ENCODE measurements around the gene IL6. TPM values are rescaled to one million over a fixed set of nuclear protein-coding genes. Genes with fewer than 3 reads are reported as not detected.
"Not testable (repeated sequence)": the region's sequence is repeated elsewhere in the genome, so short reads cannot be mapped to it uniquely, and the experiment has no call there.

The IL6 gene
- total RNA-seq, 1 experiment from 2014 or later, result 0.85 TPM

- not testable (repeated sequence) for H3K27me3 Mint-ChIP-seq (ENCODE audit: low read depth); H3K27me3 ChIP-seq (ENCODE audit: insufficient read depth, low read length); H3K4me1 ChIP-seq (ENCODE audit: insufficient read depth, low read length); H3K4me3 Mint-ChIP-seq; H3K27ac Mint-ChIP-seq; H4K91ac ChIP-seq (ENCODE audit: insufficient read length, low read depth, low read length); H2BK120ac ChIP-seq (ENCODE audit: low read depth, low read length, poor library complexity, severe bottlenecking); H3K9me3 ChIP-seq (ENCODE audit: control insufficient read depth, low read depth, low read length); H3K27ac ChIP-seq (ENCODE audit: insufficient read length, low read depth, low read length); H2BK15ac ChIP-seq (ENCODE audit: low read depth, low read length); H3K23ac ChIP-seq (ENCODE audit: insufficient read length, low read depth, low read length); H3K36me3 Mint-ChIP-seq (ENCODE audit: insufficient read depth in 1 of 3, low read depth in 3 of 3); H3K56ac ChIP-seq (ENCODE audit: insufficient read length, low read depth, low read length); H2BK12ac ChIP-seq (ENCODE audit: insufficient read length, low read depth, low read length); H2BK5ac ChIP-seq (ENCODE audit: insufficient read length, low read length); H3T11ph ChIP-seq (ENCODE audit: low read length); H4K5ac ChIP-seq (ENCODE audit: insufficient read length, low read depth, low read length); H2AK5ac ChIP-seq (ENCODE audit: insufficient read length, low read length); H3K79me1 ChIP-seq (ENCODE audit: insufficient read depth, low read depth, low read length, poor library complexity, severe bottlenecking); H3K18ac ChIP-seq (ENCODE audit: insufficient read length, low read depth, low read length); DNase-seq; H4K20me1 ChIP-seq (ENCODE audit: control insufficient read depth, insufficient read depth, insufficient read length); H2AFZ ChIP-seq (ENCODE audit: low read length); H3K4me2 ChIP-seq (ENCODE audit: insufficient read depth, insufficient read length, low read length); H4K8ac ChIP-seq (replicated peaks; ENCODE audit: insufficient read length, low read depth, low read length); H3K9me3 Mint-ChIP-seq; H3K14ac ChIP-seq (ENCODE audit: insufficient read depth, low read length); H3K4ac ChIP-seq (ENCODE audit: low read depth, low read length); H2BK20ac ChIP-seq (ENCODE audit: low read depth, low read length, poor library complexity, severe bottlenecking); H3K9ac ChIP-seq (ENCODE audit: extremely low read depth, insufficient read length, low read length); H3K23me2 ChIP-seq (ENCODE audit: insufficient read length, low read depth, low read length, poor library complexity, severe bottlenecking); H3K79me2 ChIP-seq (ENCODE audit: insufficient read depth, low read length)
- H3K4me1 Mint-ChIP-seq, result peaks cover 0 to 24% of the 10 kb centered on the region in 2 experiments
- WGBS (ENCODE audit: extremely low coverage, insufficient read length, low lambda C conversion rate), result no CpG with 5 or more reads among the region's 4 CpGs
Observed at GRCh38 chr7:22708214-22708613, 18.8 kb upstream of the IL6 start.

GRCh38 chr7:22708677-22709061 lies 18.3 kb upstream of the IL6 start:
- H3K9me3 Mint-ChIP-seq; H3K79me2 ChIP-seq (ENCODE audit: insufficient read depth, low read length); H3K36me3 Mint-ChIP-seq (ENCODE audit: insufficient read depth in 1 of 3, low read depth in 3 of 3); H2BK5ac ChIP-seq (ENCODE audit: insufficient read length, low read length); H3T11ph ChIP-seq (ENCODE audit: low read length); H3K23ac ChIP-seq (ENCODE audit: insufficient read length, low read depth, low read length); H3K23me2 ChIP-seq (ENCODE audit: insufficient read length, low read depth, low read length, poor library complexity, severe bottlenecking); H2BK15ac ChIP-seq (ENCODE audit: low read depth, low read length); H3K4ac ChIP-seq (ENCODE audit: low read depth, low read length); H4K8ac ChIP-seq (replicated peaks; ENCODE audit: insufficient read length, low read depth, low read length); H3K9me3 ChIP-seq (ENCODE audit: control insufficient read depth, low read depth, low read length); H2BK120ac ChIP-seq (ENCODE audit: low read depth, low read length, poor library complexity, severe bottlenecking); H4K5ac ChIP-seq (ENCODE audit: insufficient read length, low read depth, low read length); H3K14ac ChIP-seq (ENCODE audit: insufficient read depth, low read length); H2AFZ ChIP-seq (ENCODE audit: low read length); H3K4me3 Mint-ChIP-seq; H4K20me1 ChIP-seq (ENCODE audit: control insufficient read depth, insufficient read depth, insufficient read length); H4K91ac ChIP-seq (ENCODE audit: insufficient read length, low read depth, low read length); H3K56ac ChIP-seq (ENCODE audit: insufficient read length, low read depth, low read length); H3K18ac ChIP-seq (ENCODE audit: insufficient read length, low read depth, low read length); H2AK5ac ChIP-seq (ENCODE audit: insufficient read length, low read length); H3K27me3 ChIP-seq (ENCODE audit: insufficient read depth, low read length); H3K27me3 Mint-ChIP-seq (ENCODE audit: low read depth); H3K79me1 ChIP-seq (ENCODE audit: insufficient read depth, low read depth, low read length, poor library complexity, severe bottlenecking); DNase-seq; H3K9ac ChIP-seq (ENCODE audit: extremely low read depth, insufficient read length, low read length); H3K4me2 ChIP-seq (ENCODE audit: insufficient read depth, insufficient read length, low read length); H2BK20ac ChIP-seq (ENCODE audit: low read depth, low read length, poor library complexity, severe bottlenecking); H2BK12ac ChIP-seq (ENCODE audit: insufficient read length, low read depth, low read length); H3K27ac ChIP-seq (ENCODE audit: insufficient read length, low read depth, low read length); H3K4me1 ChIP-seq (ENCODE audit: insufficient read depth, low read length): not testable (repeated sequence)
- no CpG with 5 or more reads among the region's 9 CpGs for WGBS (ENCODE audit: extremely low coverage, insufficient read length, low lambda C conversion rate)
- Mint-ChIP-seq H3K4me1 (peaks cover 0 to 19% of the 10 kb centered on the region in 2 experiments), H3K27ac (0 out of 7 replicates have a peak overlapping the region, but pooled peaks of 1 of the 3 experiments have one; percentile 22)

Measured in H9 (cell line).